Right renal pelvis (tissue), 4 donors: Measurements from ENCODE around the gene MORC1. TPM values are rescaled to one million over a fixed set of nuclear protein-coding genes. Genes with fewer than 3 reads are reported as not detected.
A peak's percentile ranks its signal among the peaks of the same experiment; 100 is the strongest.
"Not testable (repeated sequence)": the region's sequence is repeated elsewhere in the genome, so short reads cannot be mapped to it uniquely, and the experiment has no call there.

Experiments used
- DNase-seq, 4 donors: peaks; one replicate each; pipeline ENCODE4 v3.0.0-alpha.2; 2013; ENCODE audit warnings: low read depth in 4 of 4, low spot score in 3 of 4, missing footprints in 1 of 4
- polyA plus RNA-seq, 4 donors: library from polyadenylated mRNA; unstranded; fragments of 120-200 nt; gene quantifications; one replicate each; pipeline ENCODE4 v1.2.1, GENCODE V29; 2013; ENCODE audit not compliant: insufficient read length in 4 of 4

The MORC1 gene
- polyA plus RNA-seq = under 1 TPM; 0.40 to 0.82 (median 0.71) TPM

- DNase-seq = no peak
Measured at GRCh38 chr3:109117939-109118338, at the start of gene MORC1. Gene MORC1 (minus strand): TSS chr3:109118134. CDS start chr3:109118059, 75 bp downstream.

GRCh38 chr3:109165905-109166304 is 48.0 kb upstream of the MORC1 start:
- DNase-seq = no peak

- DNase-seq = no peak
Measured at GRCh38 chr3:109161487-109162123, 43.7 kb upstream of the MORC1 start.

- DNase-seq = no peak
Measured at GRCh38 chr3:109155828-109156227, 37.9 kb upstream of the MORC1 start.

GRCh38 chr3:109154979-109155378 is 37.0 kb upstream of the MORC1 start:
- no peak for DNase-seq

GRCh38 chr3:109152320-109152719 is 34.4 kb upstream of the MORC1 start:
- no peak for DNase-seq

GRCh38 chr3:109149078-109149477 is 31.1 kb upstream of the MORC1 start:
- DNase-seq = no peak

- no peak for DNase-seq
Measured at GRCh38 chr3:109143646-109144045, 25.7 kb upstream of the MORC1 start.

GRCh38 chr3:109140318-109140717 is 22.4 kb upstream of the MORC1 start:
- no peak for DNase-seq

- peak in 3 of 4 donors; percentile 43 to 69 (median 64) for DNase-seq
Measured at GRCh38 chr3:109137761-109138160, 19.8 kb upstream of the MORC1 start.

- no peak for DNase-seq
Measured at GRCh38 chr3:109136523-109136922, 18.6 kb upstream of the MORC1 start, which contains the start of gene C3orf85. Gene C3orf85 (plus strand): TSS chr3:109136719. CDS start chr3:109136848, 129 bp downstream.

- DNase-seq = not testable (repeated sequence)
Measured at GRCh38 chr3:109133474-109133816, 15.5 kb upstream of the MORC1 start.

- no peak for DNase-seq
Measured at GRCh38 chr3:109132801-109133473, 15.0 kb upstream of the MORC1 start.

GRCh38 chr3:109131276-109131675 is 13.3 kb upstream of the MORC1 start:
- DNase-seq = no peak

- DNase-seq = no peak
Measured at GRCh38 chr3:109127553-109127952, 9.6 kb upstream of the MORC1 start.

GRCh38 chr3:109125902-109126301 is 8.0 kb upstream of the MORC1 start:
- no peak for DNase-seq

- no peak for DNase-seq
Measured at GRCh38 chr3:109122690-109123089, 4.8 kb upstream of the MORC1 start.

GRCh38 chr3:109118584-109118983 is 650 bp upstream of the MORC1 start:
- no peak for DNase-seq

GRCh38 chr3:109116031-109116430 is 1.9 kb downstream of the MORC1 start:
- DNase-seq = no peak

- DNase-seq = no peak
Measured at GRCh38 chr3:109115451-109115850, 2.5 kb downstream of the MORC1 start.

GRCh38 chr3:109114746-109115145 is 3.2 kb downstream of the MORC1 start:
- DNase-seq = no peak
